Panc1 (cell line): ENCODE results near the gene CLDN2. TPM values are rescaled to one million over a fixed set of nuclear protein-coding genes. Genes with fewer than 3 reads are reported as not detected.

Experiments used
- ATAC-seq: fragments of 200-7000 bp; cut with Tn5 transposase; 2 replicates; pipeline ENCODE4 v1.9.1; 2020; ENCODE audit warnings: mild to moderate bottlenecking, moderate library complexity
- BruUV-seq: library from RNA; stranded (reverse); fragments of 400-500 nt; replicated peaks from 2 replicates; lab custom pipeline; 2021; lab: Mats Ljungman, UMichigan
- CTCF ChIA-PET: fragments of 300-600 bp; sonication (Branson Sonifier 250); formaldehyde crosslinking; loops from one replicate; lab custom pipeline; 2022; ENCODE audit warnings: antibody characterized with exemption; lab: Charles Lee
- POLR2A ChIA-PET: fragments of 300-600 bp; sonication (Branson Sonifier 250); formaldehyde crosslinking; loops from one replicate; lab custom pipeline; 2022; ENCODE audit warnings: antibody characterized with exemption; lab: Charles Lee
- DNase-seq: peaks from one replicate; pipeline ENCODE4 v3.0.0-alpha.2; 2010; ENCODE audit warnings: low read depth, low spot score
- H3K27ac ChIP-seq: 2 replicates; pipeline ENCODE4 v1.5.1; 2011; ENCODE audit warnings: mild to moderate bottlenecking, low read length, inconsistent platforms
- H3K27me3 ChIP-seq: fragments of 200-500 bp; sonication (Bioruptor generic); 2 replicates; pipeline ENCODE4 v1.6.0; 2014; ENCODE audit warnings: low read length, inconsistent platforms; ENCODE audit not compliant: control insufficient read depth, insufficient read depth
- H3K36me3 ChIP-seq: fragments of 200-500 bp; sonication (Bioruptor generic); 2 replicates; pipeline ENCODE4 v1.5.1; 2014; ENCODE audit warnings: inconsistent platforms, mild to moderate bottlenecking, low read length, moderate library complexity; ENCODE audit not compliant: control insufficient read depth, insufficient read depth
- H3K4me1 ChIP-seq: 2 replicates; pipeline ENCODE4 v1.5.1; 2011; ENCODE audit warnings: inconsistent platforms, mild to moderate bottlenecking, low read length, moderate library complexity; ENCODE audit not compliant: control insufficient read depth, insufficient read depth
- H3K4me3 ChIP-seq, 2 experiments: 2 replicates each; pipeline ENCODE4 v1.5.1; 2011 to 2012; ENCODE audit warnings: low read depth in 2 of 2, low read length in 2 of 2, mild to moderate bottlenecking in 2 of 2, inconsistent platforms in 1 of 2, moderate library complexity in 1 of 2
- H3K9me3 ChIP-seq: fragments of 200-500 bp; sonication (Bioruptor generic); 2 replicates; pipeline ENCODE4 v1.5.1; 2014; ENCODE audit warnings: low read depth, mild to moderate bottlenecking, inconsistent platforms, low read length, moderate library complexity; ENCODE audit not compliant: control insufficient read depth, insufficient read depth
- POLR2AphosphoS5 ChIP-seq: IDR thresholded peaks from 2 replicates; pipeline ENCODE4 v1.6.1; 2012; ENCODE audit warnings: mild to moderate bottlenecking, low read depth, low read length, moderate library complexity
- SIN3A ChIP-seq: IDR thresholded peaks from 2 replicates; pipeline ENCODE4 v1.6.1; 2012; ENCODE audit warnings: low read depth, mild to moderate bottlenecking, low read length, moderate library complexity, borderline replicate concordance; ENCODE audit not compliant: insufficient read depth
- TCF7L2 ChIP-seq: IDR thresholded peaks from 2 replicates; pipeline ENCODE4 v1.6.1; 2011; ENCODE audit warnings: mild to moderate bottlenecking, low read depth, low read length, inconsistent platforms
- in situ Hi-C: cut with HindIII; loops from 2 replicates; pipeline ENCODE4 v1.10.0; 2016; ENCODE audit warnings: low sequenced_read_pairs, low pct_unique_long_range_greater_than_20kb
- intact Hi-C: fragments of 100-400 bp; cut with micrococcal nuclease; formaldehyde crosslinking; loops from one replicate; pipeline ENCODE4 v1.10.0; 2022; ENCODE audit not compliant: unreplicated experiment
- total RNA-seq: library from RNA; stranded (reverse); gene quantifications from one replicate; pipeline ENCODE4 v1.2.1, GENCODE V29; 2021; ENCODE audit not compliant: unreplicated experiment
- TF ChIP-seq, protein P1 (sequence below): fragments of 450-650 bp; IDR thresholded peaks from 2 replicates; pipeline ENCODE4 v1.5.1; 2017; ENCODE audit warnings: mild to moderate bottlenecking
- TF ChIP-seq, protein P2 (sequence below), 2 experiments: IDR thresholded peaks; 2 replicates each; pipeline ENCODE4 v1.6.1; 2011 to 2012; ENCODE audit warnings: low read depth in 2 of 2, control low read depth in 1 of 2, low read length in 1 of 2, mild to moderate bottlenecking in 1 of 2, moderate library complexity in 1 of 2; ENCODE audit not compliant: insufficient read depth in 1 of 2

Gene CLDN2
- total RNA-seq, 1 experiment from 2014 or later = 0.10 TPM

DNA sequence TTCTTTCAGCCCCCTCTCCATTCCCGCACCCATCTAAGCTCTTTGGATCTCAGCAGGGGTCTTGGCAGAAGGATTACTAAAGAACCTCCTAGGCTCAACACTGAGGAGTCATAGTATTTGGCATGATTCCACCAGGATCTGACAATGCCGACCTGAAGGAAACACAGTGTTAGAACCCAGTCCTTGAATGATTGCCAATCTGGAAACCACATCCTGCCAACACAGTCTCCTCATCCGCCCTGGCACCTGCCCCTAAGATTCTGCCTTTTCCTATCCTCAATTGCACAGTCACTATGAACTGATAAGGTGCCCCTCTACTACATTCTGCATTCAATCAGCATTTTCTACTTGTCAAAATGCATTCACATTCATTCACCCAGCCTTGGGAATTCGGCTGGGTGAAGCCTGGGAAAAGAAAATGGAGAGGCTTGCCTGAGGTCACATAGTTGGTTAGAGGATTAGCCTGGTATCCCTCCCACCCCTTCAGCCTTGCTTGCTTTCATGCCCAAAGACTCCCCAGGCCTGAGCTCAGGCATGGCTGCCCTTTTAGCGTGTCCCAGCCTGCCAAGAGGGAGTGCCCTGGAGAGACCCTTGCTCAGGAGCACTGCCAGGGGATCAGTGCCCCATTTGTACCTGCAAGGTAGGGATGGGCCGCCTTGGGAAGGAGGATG is 2.2 kb upstream of the CLDN2 start:
- in situ Hi-C loops = no loop called here
- POLR2A ChIA-PET = no interaction called here

DNA sequence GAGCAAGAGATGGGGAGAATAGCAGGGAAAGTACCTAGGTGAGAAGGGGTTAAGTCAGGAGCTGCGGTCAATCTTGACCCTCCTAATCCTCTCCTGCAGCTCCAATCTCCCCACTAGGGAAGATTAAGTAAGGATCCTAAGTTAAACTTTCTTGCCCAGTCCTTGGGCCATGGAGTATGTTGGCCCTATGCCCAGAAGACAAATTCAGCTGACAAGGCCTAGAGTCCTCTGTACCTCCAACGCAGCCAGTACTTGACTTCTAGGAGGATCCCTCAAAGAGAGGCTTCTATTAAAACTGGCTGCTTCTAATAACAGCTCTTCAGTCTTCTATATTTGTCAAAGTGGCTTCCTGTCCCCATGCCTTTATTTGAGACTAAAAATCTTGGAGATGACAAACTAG is 1.4 kb downstream of the CLDN2 start:
- no peaks in the 10 kb centered on the region for H3K9me3 ChIP-seq
- H3K27ac ChIP-seq = no peak overlapping the region
- ChIA-PET CTCF (no interaction called here), POLR2A (no interaction called here)
- TF ChIP-seq SIN3A (no peak), POLR2AphosphoS5 (no peak), TCF7L2 (no peak)
- TF ChIP-seq, protein P1, sequence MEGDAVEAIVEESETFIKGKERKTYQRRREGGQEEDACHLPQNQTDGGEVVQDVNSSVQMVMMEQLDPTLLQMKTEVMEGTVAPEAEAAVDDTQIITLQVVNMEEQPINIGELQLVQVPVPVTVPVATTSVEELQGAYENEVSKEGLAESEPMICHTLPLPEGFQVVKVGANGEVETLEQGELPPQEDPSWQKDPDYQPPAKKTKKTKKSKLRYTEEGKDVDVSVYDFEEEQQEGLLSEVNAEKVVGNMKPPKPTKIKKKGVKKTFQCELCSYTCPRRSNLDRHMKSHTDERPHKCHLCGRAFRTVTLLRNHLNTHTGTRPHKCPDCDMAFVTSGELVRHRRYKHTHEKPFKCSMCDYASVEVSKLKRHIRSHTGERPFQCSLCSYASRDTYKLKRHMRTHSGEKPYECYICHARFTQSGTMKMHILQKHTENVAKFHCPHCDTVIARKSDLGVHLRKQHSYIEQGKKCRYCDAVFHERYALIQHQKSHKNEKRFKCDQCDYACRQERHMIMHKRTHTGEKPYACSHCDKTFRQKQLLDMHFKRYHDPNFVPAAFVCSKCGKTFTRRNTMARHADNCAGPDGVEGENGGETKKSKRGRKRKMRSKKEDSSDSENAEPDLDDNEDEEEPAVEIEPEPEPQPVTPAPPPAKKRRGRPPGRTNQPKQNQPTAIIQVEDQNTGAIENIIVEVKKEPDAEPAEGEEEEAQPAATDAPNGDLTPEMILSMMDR = no peak
- TF ChIP-seq, protein P2, sequence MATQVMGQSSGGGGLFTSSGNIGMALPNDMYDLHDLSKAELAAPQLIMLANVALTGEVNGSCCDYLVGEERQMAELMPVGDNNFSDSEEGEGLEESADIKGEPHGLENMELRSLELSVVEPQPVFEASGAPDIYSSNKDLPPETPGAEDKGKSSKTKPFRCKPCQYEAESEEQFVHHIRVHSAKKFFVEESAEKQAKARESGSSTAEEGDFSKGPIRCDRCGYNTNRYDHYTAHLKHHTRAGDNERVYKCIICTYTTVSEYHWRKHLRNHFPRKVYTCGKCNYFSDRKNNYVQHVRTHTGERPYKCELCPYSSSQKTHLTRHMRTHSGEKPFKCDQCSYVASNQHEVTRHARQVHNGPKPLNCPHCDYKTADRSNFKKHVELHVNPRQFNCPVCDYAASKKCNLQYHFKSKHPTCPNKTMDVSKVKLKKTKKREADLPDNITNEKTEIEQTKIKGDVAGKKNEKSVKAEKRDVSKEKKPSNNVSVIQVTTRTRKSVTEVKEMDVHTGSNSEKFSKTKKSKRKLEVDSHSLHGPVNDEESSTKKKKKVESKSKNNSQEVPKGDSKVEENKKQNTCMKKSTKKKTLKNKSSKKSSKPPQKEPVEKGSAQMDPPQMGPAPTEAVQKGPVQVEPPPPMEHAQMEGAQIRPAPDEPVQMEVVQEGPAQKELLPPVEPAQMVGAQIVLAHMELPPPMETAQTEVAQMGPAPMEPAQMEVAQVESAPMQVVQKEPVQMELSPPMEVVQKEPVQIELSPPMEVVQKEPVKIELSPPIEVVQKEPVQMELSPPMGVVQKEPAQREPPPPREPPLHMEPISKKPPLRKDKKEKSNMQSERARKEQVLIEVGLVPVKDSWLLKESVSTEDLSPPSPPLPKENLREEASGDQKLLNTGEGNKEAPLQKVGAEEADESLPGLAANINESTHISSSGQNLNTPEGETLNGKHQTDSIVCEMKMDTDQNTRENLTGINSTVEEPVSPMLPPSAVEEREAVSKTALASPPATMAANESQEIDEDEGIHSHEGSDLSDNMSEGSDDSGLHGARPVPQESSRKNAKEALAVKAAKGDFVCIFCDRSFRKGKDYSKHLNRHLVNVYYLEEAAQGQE (IDR thresholded peaks at IDR 0.05; ENCODE audit: insufficient read depth in 1 of 2, low read depth in 2 of 2, low read length in 1 of 2) = no peak
- in situ Hi-C loops (no loop called here), intact Hi-C loops (no loop called here)
- H3K4me1 ChIP-seq = no peaks in the 10 kb centered on the region
- no peaks in the 10 kb centered on the region for H3K36me3 ChIP-seq
- no TSS peak for BruUV-seq
- H3K4me3 ChIP-seq = no peak overlapping the region
- no peak for ATAC-seq
- H3K27me3 ChIP-seq = 0 out of 2 replicates have a peak, but pooled peaks cover 3% of the 10 kb centered on the region
- DNase-seq = no peak

More for the DNA sequence above, 2.2 kb upstream of the CLDN2 start:
- TF ChIP-seq, protein P1 = no peak
- TF ChIP-seq POLR2AphosphoS5 (no peak), TCF7L2 (no peak)
- Histone ChIP-seq H3K9me3 (no peaks in the 10 kb centered on the region), H3K27ac (no peak overlapping the region), H3K27me3 (peaks cover 3% of the 10 kb centered on the region; the same call in 1 of the 2 replicates), H3K4me1 (no peaks in the 10 kb centered on the region), H3K4me3 (no peak overlapping the region), H3K36me3 (no peaks in the 10 kb centered on the region)
- intact Hi-C loops = no loop called here
- no peak for ATAC-seq
- CTCF ChIA-PET = no interaction called here
- DNase-seq = no peak
- no TSS peak for BruUV-seq
